Loucy (cell line): Measurements from ENCODE around the gene ABCF3.

Experiments used
- H2AFZ ChIP-seq: fragments of 200-600 bp; sonication (generic); 2 replicates; pipeline ENCODE4 v1.6.0; 2016; ENCODE audit warnings: antibody characterized with exemption, mild to moderate bottlenecking, low read length, moderate library complexity
- H3F3A ChIP-seq: fragments of 200-600 bp; 2 replicates; pipeline ENCODE4 v1.6.0; 2016; ENCODE audit warnings: antibody characterized with exemption, low read depth, mild to moderate bottlenecking
- H3K27me3 ChIP-seq: fragments of 200-600 bp; sonication (generic); 2 replicates; pipeline ENCODE4 v1.6.1; 2014; ENCODE audit warnings: low read length, mild to moderate bottlenecking; ENCODE audit not compliant: insufficient read depth, poor library complexity, severe bottlenecking
- H3K36me3 ChIP-seq: fragments of 200-600 bp; sonication (generic); 2 replicates; pipeline ENCODE4 v1.6.1; 2016; ENCODE audit warnings: low read length; ENCODE audit not compliant: insufficient read depth
- H3K4me1 ChIP-seq: fragments of 200-600 bp; sonication (generic); 2 replicates; pipeline ENCODE4 v1.5.1; 2014; ENCODE audit warnings: low read length, mild to moderate bottlenecking; ENCODE audit not compliant: insufficient read depth, poor library complexity, severe bottlenecking
- H3K4me2 ChIP-seq: fragments of 200-600 bp; sonication (generic); 2 replicates; pipeline ENCODE4 v1.6.0; 2014; ENCODE audit warnings: antibody characterized with exemption, low read length, low read depth, mild to moderate bottlenecking; ENCODE audit not compliant: poor library complexity, severe bottlenecking
- H3K4me3 ChIP-seq: fragments of 200-600 bp; sonication (generic); 2 replicates; pipeline ENCODE4 v1.5.1; 2014; ENCODE audit warnings: low read length, mild to moderate bottlenecking, mixed read lengths; ENCODE audit not compliant: poor library complexity, severe bottlenecking
- H3K79me2 ChIP-seq: fragments of 200-600 bp; sonication (generic); 2 replicates; pipeline ENCODE4 v1.6.1; 2014; ENCODE audit warnings: low read length; ENCODE audit not compliant: insufficient read depth
- H3K9ac ChIP-seq: fragments of 200-600 bp; sonication (generic); 2 replicates; pipeline ENCODE4 v1.6.0; 2014; ENCODE audit warnings: mild to moderate bottlenecking, low read depth, low read length, moderate library complexity; ENCODE audit not compliant: poor library complexity, severe bottlenecking
- H3K9me2 ChIP-seq: fragments of 200-600 bp; sonication (generic); replicated peaks from 2 replicates; pipeline ENCODE4 v1.6.1; 2016; ENCODE audit warnings: low read depth, low read length, mixed read lengths
- H3K9me3 ChIP-seq: fragments of 200-600 bp; sonication (generic); 2 replicates; pipeline ENCODE4 v1.6.1; 2014; ENCODE audit warnings: mild to moderate bottlenecking, antibody characterized with exemption, low read length, low read depth; ENCODE audit not compliant: insufficient read depth
- H4K20me1 ChIP-seq: fragments of 200-600 bp; sonication (generic); 2 replicates; pipeline ENCODE4 v1.6.0; 2014; ENCODE audit warnings: antibody characterized with exemption, low read length, mild to moderate bottlenecking; ENCODE audit not compliant: insufficient read depth, poor library complexity, severe bottlenecking
- CTCF ChIP-seq: fragments of 200-600 bp; sonication (generic); conservative IDR thresholded peaks from 2 replicates; pipeline ENCODE4 v1.5.1; 2014; ENCODE audit warnings: mild to moderate bottlenecking, antibody characterized with exemption, low read length
- EZH2phosphoT487 ChIP-seq: fragments of 200-600 bp; IDR thresholded peaks from 2 replicates; pipeline ENCODE4 v1.6.1; 2018; ENCODE audit warnings: antibody characterized with exemption, mild to moderate bottlenecking, moderate library complexity, borderline replicate concordance

The ABCF3 gene

DNA sequence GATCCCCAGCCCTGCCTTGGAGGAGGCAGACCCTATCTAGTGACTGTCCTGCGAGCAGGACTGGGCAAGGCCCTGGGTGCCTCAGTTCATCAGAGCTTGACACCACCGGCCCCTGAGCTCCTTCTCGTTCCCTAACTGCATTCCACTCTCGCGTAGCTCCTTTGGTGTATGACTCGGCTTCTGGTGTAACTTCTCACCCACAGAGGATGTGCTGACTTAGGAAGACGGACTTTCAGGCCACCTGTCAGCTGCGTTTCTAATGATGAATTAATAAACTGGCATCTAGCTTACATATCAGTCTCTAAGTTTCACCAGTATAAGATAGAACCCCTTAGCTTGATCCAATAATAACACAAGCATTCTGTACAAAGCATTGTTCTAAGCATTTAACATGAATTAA lies 17.5 kb downstream of the ABCF3 start:
- H3F3A ChIP-seq: no peaks in the 10 kb centered on the region
- no peaks in the 10 kb centered on the region for H3K36me3 ChIP-seq
- H3K9me2 ChIP-seq: no peaks in the 10 kb centered on the region
- H3K9ac ChIP-seq: no peak overlapping the region
- H3K4me2 ChIP-seq: no peak overlapping the region
- H2AFZ ChIP-seq: no peak overlapping the region
- no peaks in the 10 kb centered on the region for H3K9me3 ChIP-seq
- H3K4me1 ChIP-seq: no peaks in the 10 kb centered on the region
- H4K20me1 ChIP-seq: no peaks in the 10 kb centered on the region
- TF ChIP-seq CTCF: no peak
- TF ChIP-seq EZH2phosphoT487: no peak
- no peaks in the 10 kb centered on the region for H3K79me2 ChIP-seq
- no peaks in the 10 kb centered on the region for H3K27me3 ChIP-seq
- no peak overlapping the region for H3K4me3 ChIP-seq

- no peaks in the 10 kb centered on the region for H3K9me3 ChIP-seq
- TF ChIP-seq EZH2phosphoT487: no peak
- TF ChIP-seq CTCF: no peak
- H3F3A ChIP-seq: no peaks in the 10 kb centered on the region
- H2AFZ ChIP-seq: no peak overlapping the region
- H3K4me2 ChIP-seq: no peak overlapping the region
- no peaks in the 10 kb centered on the region for H3K9me2 ChIP-seq
- no peaks in the 10 kb centered on the region for H3K36me3 ChIP-seq
- H3K4me1 ChIP-seq: no peaks in the 10 kb centered on the region
- H3K9ac ChIP-seq: no peak overlapping the region
- H3K27me3 ChIP-seq: no peaks in the 10 kb centered on the region
- H3K4me3 ChIP-seq: no peak overlapping the region
- H4K20me1 ChIP-seq: no peaks in the 10 kb centered on the region
- H3K79me2 ChIP-seq: no peaks in the 10 kb centered on the region
These were observed 23.3 kb downstream of the ABCF3 start for GRCh38 chr3:184209146-184209923.

DNA sequence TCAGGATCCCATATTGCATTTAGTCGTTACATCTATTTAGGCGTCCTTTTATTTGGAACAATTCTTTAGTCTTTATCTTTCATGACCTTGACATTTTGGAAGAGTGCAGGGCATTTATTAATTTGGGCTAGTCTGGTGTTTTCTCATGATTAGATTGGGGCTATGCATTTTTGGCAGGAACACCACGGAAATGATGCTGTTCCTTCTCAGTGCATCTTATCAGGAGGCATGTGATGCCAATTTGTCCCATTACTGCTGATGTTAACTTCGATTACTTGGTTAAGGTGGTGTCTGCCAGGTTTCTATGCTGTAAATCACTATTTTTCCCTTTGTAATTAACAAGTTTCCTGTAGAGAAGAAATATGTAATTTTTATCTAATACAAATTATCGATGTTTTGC lies 25.3 kb downstream of the ABCF3 start:
- no peak for TF ChIP-seq CTCF
- TF ChIP-seq EZH2phosphoT487: no peak
- Histone ChIP-seq H3K27me3 (no peaks in the 10 kb centered on the region), H2AFZ (no peak overlapping the region), H3K4me1 (no peaks in the 10 kb centered on the region), H3F3A (no peaks in the 10 kb centered on the region), H3K9ac (no peak overlapping the region), H3K9me2 (no peaks in the 10 kb centered on the region), H4K20me1 (no peaks in the 10 kb centered on the region), H3K36me3 (no peaks in the 10 kb centered on the region), H3K4me2 (no peak overlapping the region), H3K79me2 (no peaks in the 10 kb centered on the region), H3K4me3 (no peak overlapping the region), H3K9me3 (no peaks in the 10 kb centered on the region)
